ENCODE results near the gene SOX18.
A peak's percentile ranks its signal among the peaks of the same experiment; 100 is the strongest.

Gene SOX18

GRCh38 chr20:64041040-64041780 lies 8.2 kb downstream of the SOX18 start:
- no peaks in the 10 kb centered on the region for H3K36me3 ChIP-seq (ENCODE audit: control insufficient read depth, insufficient read depth, low read length)
- peaks cover 14% of the 10 kb centered on the region for H3K4me1 ChIP-seq (ENCODE audit: control insufficient read depth, insufficient read depth, low read length, poor library complexity, severe bottlenecking)
- H3K4me3 ChIP-seq (ENCODE audit: extremely low read depth, insufficient read depth, low read length, poor library complexity, severe bottlenecking) = no peak overlapping the region
- no peaks in the 10 kb centered on the region for H3K9me3 ChIP-seq (ENCODE audit: control insufficient read depth, low read length)
- whole genome bisulfite sequencing, 2 experiments (ENCODE audit: insufficient coverage in 2 of 2) = 76 to 85% methylated on average over 13 to 14 of the region's 15 CpGs
- H3K27ac ChIP-seq (ENCODE audit: low read depth, low read length, severe bottlenecking) = no peak overlapping the region

- 86 to 91% methylated on average over 8 to 12 of the region's 12 CpGs for WGBS, 2 experiments (ENCODE audit: insufficient coverage in 2 of 2)
- no peak overlapping the region for H3K27ac ChIP-seq (ENCODE audit: low read depth, low read length, severe bottlenecking)
- no peaks in the 10 kb centered on the region for H3K9me3 ChIP-seq (ENCODE audit: control insufficient read depth, low read length)
- no peak overlapping the region for H3K4me3 ChIP-seq (ENCODE audit: extremely low read depth, insufficient read depth, low read length, poor library complexity, severe bottlenecking)
- H3K4me1 ChIP-seq (ENCODE audit: control insufficient read depth, insufficient read depth, low read length, poor library complexity, severe bottlenecking) = peaks cover 14% of the 10 kb centered on the region
- H3K36me3 ChIP-seq (ENCODE audit: control insufficient read depth, insufficient read depth, low read length) = no peaks in the 10 kb centered on the region
These were observed 9.0 kb downstream of the SOX18 start for GRCh38 chr20:64040231-64041039.

GRCh38 chr20:64039293-64040160 lies 9.9 kb downstream of the SOX18 start:
- Histone ChIP-seq H3K9me3 (ENCODE audit: control insufficient read depth, low read length) (no peaks in the 10 kb centered on the region), H3K4me1 (ENCODE audit: control insufficient read depth, insufficient read depth, low read length, poor library complexity, severe bottlenecking) (peaks cover 6% of the 10 kb centered on the region), H3K27ac (ENCODE audit: low read depth, low read length, severe bottlenecking) (no peak overlapping the region), H3K36me3 (ENCODE audit: control insufficient read depth, insufficient read depth, low read length) (peaks cover 4% of the 10 kb centered on the region), H3K4me3 (ENCODE audit: extremely low read depth, insufficient read depth, low read length, poor library complexity, severe bottlenecking) (peak overlapping the region; percentile 45)
- 11 to 16% methylated on average over 11 to 12 of the region's 17 CpGs for WGBS, 2 experiments (ENCODE audit: insufficient coverage in 2 of 2)

- WGBS, 2 experiments (ENCODE audit: insufficient coverage in 2 of 2) = 1% methylated on average over 63 to 82 of the region's 91 CpGs
- Histone ChIP-seq H3K9me3 (ENCODE audit: control insufficient read depth, low read length) (no peaks in the 10 kb centered on the region), H3K4me3 (ENCODE audit: extremely low read depth, insufficient read depth, low read length, poor library complexity, severe bottlenecking) (peak overlapping the region; percentile 45), H3K4me1 (ENCODE audit: control insufficient read depth, insufficient read depth, low read length, poor library complexity, severe bottlenecking) (peaks cover 6% of the 10 kb centered on the region), H3K27ac (ENCODE audit: low read depth, low read length, severe bottlenecking) (no peak overlapping the region), H3K36me3 (ENCODE audit: control insufficient read depth, insufficient read depth, low read length) (peaks cover 11% of the 10 kb centered on the region)
These were observed 10.7 kb downstream of the SOX18 start for GRCh38 chr20:64038565-64039292.

GRCh38 chr20:64038224-64038564 lies 11.2 kb downstream of the SOX18 start:
- 0 to 3% methylated on average over 2 to 16 of the region's 30 CpGs for WGBS, 2 experiments (ENCODE audit: insufficient coverage in 2 of 2)
- Histone ChIP-seq H3K36me3 (ENCODE audit: control insufficient read depth, insufficient read depth, low read length) (peaks cover 11% of the 10 kb centered on the region), H3K9me3 (ENCODE audit: control insufficient read depth, low read length) (no peaks in the 10 kb centered on the region), H3K4me1 (ENCODE audit: control insufficient read depth, insufficient read depth, low read length, poor library complexity, severe bottlenecking) (peaks cover 6% of the 10 kb centered on the region), H3K27ac (ENCODE audit: low read depth, low read length, severe bottlenecking) (no peak overlapping the region), H3K4me3 (ENCODE audit: extremely low read depth, insufficient read depth, low read length, poor library complexity, severe bottlenecking) (peak overlapping the region; percentile 45)

GRCh38 chr20:64037498-64038213 lies 11.8 kb downstream of the SOX18 start:
- H3K4me3 ChIP-seq (ENCODE audit: extremely low read depth, insufficient read depth, low read length, poor library complexity, severe bottlenecking) = peak overlapping the region; percentile 45

GRCh38 chr20:64037199-64037497 lies 12.3 kb downstream of the SOX18 start:
- H3K4me1 ChIP-seq (ENCODE audit: control insufficient read depth, insufficient read depth, low read length, poor library complexity, severe bottlenecking) = peaks cover 6% of the 10 kb centered on the region
- no peaks in the 10 kb centered on the region for H3K9me3 ChIP-seq (ENCODE audit: control insufficient read depth, low read length)
- no peak overlapping the region for H3K27ac ChIP-seq (ENCODE audit: low read depth, low read length, severe bottlenecking)
- 67% methylated on average over 1 of the region's 3 CpGs; no CpG with 5 or more reads in 1 of the 2 experiments for WGBS, 2 experiments (ENCODE audit: insufficient coverage in 2 of 2)
- no peak overlapping the region for H3K4me3 ChIP-seq (ENCODE audit: extremely low read depth, insufficient read depth, low read length, poor library complexity, severe bottlenecking)
- peaks cover 19% of the 10 kb centered on the region for H3K36me3 ChIP-seq (ENCODE audit: control insufficient read depth, insufficient read depth, low read length)

More at GRCh38 chr20:64037498-64038213, 11.8 kb downstream of the SOX18 start:
- Histone ChIP-seq H3K36me3 (ENCODE audit: control insufficient read depth, insufficient read depth, low read length) (peaks cover 15% of the 10 kb centered on the region), H3K27ac (ENCODE audit: low read depth, low read length, severe bottlenecking) (no peak overlapping the region), H3K4me1 (ENCODE audit: control insufficient read depth, insufficient read depth, low read length, poor library complexity, severe bottlenecking) (peaks cover 6% of the 10 kb centered on the region), H3K9me3 (ENCODE audit: control insufficient read depth, low read length) (no peaks in the 10 kb centered on the region)
- WGBS, 2 experiments (ENCODE audit: insufficient coverage in 2 of 2) = 23 to 31% methylated on average over 25 to 31 of the region's 36 CpGs

GRCh38 chr20:64036346-64037198 lies 12.9 kb downstream of the SOX18 start:
- H3K4me3 ChIP-seq (ENCODE audit: extremely low read depth, insufficient read depth, low read length, poor library complexity, severe bottlenecking) = no peak overlapping the region
- WGBS, 2 experiments (ENCODE audit: insufficient coverage in 2 of 2) = 66 to 85% methylated on average over 13 to 17 of the region's 17 CpGs
- peaks cover 25% of the 10 kb centered on the region for H3K36me3 ChIP-seq (ENCODE audit: control insufficient read depth, insufficient read depth, low read length)
- H3K9me3 ChIP-seq (ENCODE audit: control insufficient read depth, low read length) = no peaks in the 10 kb centered on the region
- H3K27ac ChIP-seq (ENCODE audit: low read depth, low read length, severe bottlenecking) = peak overlapping the region; percentile 5
- H3K4me1 ChIP-seq (ENCODE audit: control insufficient read depth, insufficient read depth, low read length, poor library complexity, severe bottlenecking) = peaks cover 6% of the 10 kb centered on the region

- peaks cover 6% of the 10 kb centered on the region for H3K4me1 ChIP-seq (ENCODE audit: control insufficient read depth, insufficient read depth, low read length, poor library complexity, severe bottlenecking)
- peaks cover 30% of the 10 kb centered on the region for H3K36me3 ChIP-seq (ENCODE audit: control insufficient read depth, insufficient read depth, low read length)
- peak within 1 kb of the TSS; percentile 5 for H3K27ac ChIP-seq (ENCODE audit: low read depth, low read length, severe bottlenecking)
- WGBS, 2 experiments (ENCODE audit: insufficient coverage in 2 of 2) = 71 to 73% methylated on average over 5 to 9 of the region's 10 CpGs
- no peak within 1 kb of the TSS for H3K4me3 ChIP-seq (ENCODE audit: extremely low read depth, insufficient read depth, low read length, poor library complexity, severe bottlenecking)
- H3K9me3 ChIP-seq (ENCODE audit: control insufficient read depth, low read length) = no peaks in the 10 kb centered on the region
These were observed 13.5 kb downstream of the SOX18 start, which contains the start of gene C20orf204 for GRCh38 chr20:64035933-64036345. Gene C20orf204, plus strand, starts transcription at chr20:64036182. Its CDS starts 142 bp downstream, at chr20:64036324.
